Daoy (cell line): ENCODE measurements around the gene INSIG1. TPM values are rescaled to one million over a fixed set of nuclear protein-coding genes. Genes with fewer than 3 reads are reported as not detected.
A peak's percentile ranks its signal among the peaks of the same experiment; 100 is the strongest.

ENCODE experiments used
- DNase-seq: peaks from one replicate; pipeline ENCODE4 v3.0.0-alpha.2; 2015; ENCODE audit warnings: low read depth
- total RNA-seq: library from RNA; depleted of rRNA; stranded (reverse); fragments of >200 nt; shearing (Covaris generic); gene quantifications from 2 replicates; pipeline ENCODE4 v1.2.3, GENCODE V29; 2014; rRNA removed

The INSIG1 gene
- 76.9 and 83.7 TPM in 2 replicates for total RNA-seq

DNA sequence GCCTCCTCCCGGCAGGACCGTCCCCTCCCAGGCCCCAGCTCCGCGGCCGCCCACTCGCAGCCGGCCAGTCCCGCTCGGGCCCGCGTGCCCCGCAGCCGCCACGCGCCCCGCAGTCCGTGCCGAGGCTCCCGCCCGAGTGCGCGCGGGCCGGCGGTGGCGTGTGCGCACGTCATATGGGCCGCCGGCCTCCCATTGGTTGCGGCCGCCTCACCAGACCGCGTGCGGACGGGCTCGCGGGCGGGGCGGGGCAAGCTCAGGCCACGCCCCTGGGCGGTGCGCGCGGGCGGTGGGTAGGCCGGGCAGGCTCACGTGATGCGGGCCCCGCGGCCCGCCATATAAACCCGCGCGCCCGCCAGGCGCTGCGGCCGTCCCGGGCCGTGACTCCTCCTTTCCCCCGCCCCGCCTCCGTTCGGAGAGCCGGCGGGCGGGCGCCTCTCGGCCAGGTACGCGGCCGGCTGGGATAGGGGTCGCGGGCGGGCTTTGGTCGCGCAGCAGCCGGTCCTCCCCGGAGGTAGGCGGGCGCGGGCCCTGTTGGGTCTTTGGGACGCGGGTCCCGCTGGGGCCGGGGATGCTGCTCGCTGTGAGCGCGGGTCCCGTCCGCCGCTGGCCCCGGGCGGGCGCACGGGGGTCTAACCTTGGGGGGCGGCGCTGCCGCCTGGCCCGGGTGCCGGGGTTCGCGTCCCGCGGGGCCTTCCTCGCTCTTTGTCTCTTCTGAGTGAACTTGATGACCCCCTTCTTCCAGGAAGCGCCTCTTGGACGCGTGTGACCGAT lies at the start of gene INSIG1:
Gene INSIG1 (plus strand): TSS at position 362 of the 771 bp plus-strand sequence. CDS start 408 bp downstream, at position 770.
- DNase-seq, result peak; percentile 98

DNA sequence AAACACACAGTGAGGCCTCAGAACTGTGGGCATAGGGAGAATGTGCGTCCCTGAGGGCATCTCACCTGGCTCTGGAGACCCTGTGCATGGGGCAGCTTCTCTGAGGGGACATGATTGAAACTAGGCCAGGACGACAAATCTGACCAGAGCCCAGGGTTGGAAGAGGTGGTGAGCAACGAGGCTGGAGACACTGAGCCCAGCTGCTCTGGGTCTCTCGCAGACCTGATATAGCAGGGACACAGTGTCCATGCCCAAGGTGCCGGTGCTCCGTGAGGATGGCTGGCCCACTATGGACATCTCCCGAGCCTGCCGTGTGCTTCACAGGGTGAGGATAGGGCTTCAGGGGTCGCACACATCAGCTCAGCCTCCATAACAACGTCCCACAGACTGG lies 49.3 kb upstream of the INSIG1 start:
- DNase-seq, result no peak

DNA sequence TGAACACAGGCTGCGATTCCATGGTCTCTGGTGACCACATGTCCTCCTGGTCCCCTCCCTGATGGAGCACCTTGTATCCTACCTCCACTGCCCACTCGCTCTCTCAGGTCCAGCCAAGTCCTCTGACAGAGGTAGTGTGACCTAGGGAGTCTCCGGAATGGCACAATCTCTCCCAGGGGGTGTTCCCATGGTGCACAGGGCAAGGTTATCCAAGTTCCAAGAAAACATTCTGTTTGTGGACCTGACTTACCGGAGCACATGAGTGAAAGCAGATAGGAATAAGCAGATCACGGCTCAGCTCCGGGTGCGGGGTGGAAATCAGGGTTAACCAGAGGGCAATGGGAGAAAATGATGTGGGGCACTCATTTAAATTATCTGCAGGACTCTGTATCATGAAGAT lies 45.8 kb upstream of the INSIG1 start:
- no peak for DNase-seq

DNA sequence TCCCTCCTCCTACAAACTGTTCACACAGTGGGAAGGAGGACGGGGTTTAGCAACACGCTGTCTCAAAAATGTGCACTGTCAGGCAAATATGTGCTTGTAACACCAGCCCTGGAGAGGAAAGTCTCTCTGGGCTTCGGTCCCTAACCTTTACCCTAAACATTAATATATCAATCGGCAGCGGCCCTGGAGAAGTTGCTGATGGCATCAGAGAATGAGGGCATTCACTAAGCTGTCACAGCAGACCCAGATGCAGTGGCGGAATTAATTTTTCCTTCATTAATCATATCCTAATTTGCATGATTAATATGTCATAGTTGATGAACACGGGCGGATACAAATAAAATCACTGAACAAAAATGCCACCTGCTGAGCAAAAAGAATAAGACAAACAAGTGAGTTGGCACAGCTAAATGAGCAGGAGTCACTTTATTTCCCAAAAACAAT lies 45.2 kb upstream of the INSIG1 start:
- no peak for DNase-seq

DNA sequence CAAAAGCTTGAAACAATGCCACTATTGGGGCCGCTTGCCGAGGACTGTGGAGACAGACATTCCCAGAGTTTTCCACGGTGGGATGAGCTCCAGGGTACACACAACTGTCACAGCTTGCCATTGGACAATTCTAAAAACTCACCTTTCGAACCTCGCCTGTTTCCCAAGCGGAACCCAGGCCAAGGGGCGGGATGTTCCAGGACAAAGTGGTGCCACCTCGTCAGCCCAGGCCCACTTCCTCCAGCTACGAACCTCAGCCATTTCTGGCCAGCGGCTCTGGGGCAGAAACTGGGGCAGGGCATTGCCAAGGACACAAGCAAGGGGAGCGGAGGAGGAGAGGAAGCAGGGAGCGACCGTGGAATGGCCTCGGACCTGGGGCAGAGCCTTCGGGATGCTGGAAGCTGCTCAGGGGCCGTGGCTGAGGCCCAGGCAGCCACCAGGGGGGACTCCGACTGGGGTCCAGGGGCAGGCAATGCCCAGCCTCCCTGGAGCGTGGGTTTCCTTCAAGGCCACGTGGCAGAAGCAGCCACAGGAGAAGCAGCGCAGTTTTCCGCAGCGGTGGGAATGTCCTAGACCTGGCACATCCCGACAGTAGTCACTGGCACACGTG lies 44.7 kb upstream of the INSIG1 start:
- no peak for DNase-seq

DNA sequence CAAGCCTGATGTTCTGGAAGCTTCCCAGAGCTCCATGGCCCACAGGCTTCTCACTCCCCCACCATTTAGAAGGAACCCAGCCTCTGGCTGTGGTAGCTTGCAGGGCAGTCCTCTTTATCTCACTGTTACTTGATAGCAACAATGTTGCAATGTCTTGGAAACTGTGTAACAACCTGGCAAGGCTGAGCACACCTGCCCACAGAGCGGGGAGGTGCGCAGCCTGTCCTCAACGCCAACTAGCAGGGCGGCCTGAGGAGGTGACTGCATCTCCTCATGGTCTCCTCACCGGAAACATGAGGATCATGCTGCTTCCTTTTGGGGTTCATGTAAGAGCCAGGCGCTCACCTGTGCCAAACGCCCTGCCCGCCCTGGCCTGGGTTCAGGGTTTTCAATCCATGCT lies 43.7 kb upstream of the INSIG1 start:
- DNase-seq, result no peak

DNA sequence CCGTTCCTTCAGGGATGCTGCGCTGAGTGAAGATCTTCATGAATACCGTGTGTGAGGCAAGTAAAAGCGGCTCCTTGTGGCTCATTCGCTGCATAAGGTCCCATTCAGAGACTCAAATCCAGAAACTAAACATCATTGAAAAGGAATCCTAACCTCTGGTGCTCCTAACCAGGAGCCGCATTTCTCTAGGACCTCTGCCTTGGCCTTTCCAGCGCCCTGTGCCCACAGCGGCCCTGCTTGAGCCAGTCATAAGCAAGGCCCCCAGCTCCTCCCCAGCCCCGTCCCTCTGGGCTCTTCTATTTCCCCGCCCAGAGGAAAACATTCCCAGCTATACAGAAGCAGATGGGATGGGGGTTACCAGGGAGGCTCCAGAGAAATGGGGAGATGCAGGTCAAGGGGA lies 42.6 kb upstream of the INSIG1 start:
- DNase-seq, result no peak

DNA sequence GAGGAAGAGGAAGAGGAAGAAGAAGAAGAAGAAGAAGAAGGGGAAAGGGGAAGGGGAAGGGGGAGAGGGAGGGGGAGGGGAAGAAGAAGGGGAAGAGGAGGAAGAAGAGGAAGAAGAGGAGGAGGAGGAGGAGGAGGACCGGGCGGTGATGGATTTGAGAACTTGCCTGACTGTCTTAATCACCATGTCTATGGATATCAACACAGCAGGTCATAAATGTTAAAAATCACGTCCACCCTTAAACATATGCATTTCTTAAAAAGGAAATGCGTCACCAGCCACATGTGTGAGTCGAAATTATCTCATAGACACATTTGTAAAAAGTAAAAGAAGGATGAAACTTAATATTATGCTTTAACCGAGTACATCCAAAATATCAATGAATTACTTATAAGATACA lies 42.1 kb upstream of the INSIG1 start:
- DNase-seq, result no peak

DNA sequence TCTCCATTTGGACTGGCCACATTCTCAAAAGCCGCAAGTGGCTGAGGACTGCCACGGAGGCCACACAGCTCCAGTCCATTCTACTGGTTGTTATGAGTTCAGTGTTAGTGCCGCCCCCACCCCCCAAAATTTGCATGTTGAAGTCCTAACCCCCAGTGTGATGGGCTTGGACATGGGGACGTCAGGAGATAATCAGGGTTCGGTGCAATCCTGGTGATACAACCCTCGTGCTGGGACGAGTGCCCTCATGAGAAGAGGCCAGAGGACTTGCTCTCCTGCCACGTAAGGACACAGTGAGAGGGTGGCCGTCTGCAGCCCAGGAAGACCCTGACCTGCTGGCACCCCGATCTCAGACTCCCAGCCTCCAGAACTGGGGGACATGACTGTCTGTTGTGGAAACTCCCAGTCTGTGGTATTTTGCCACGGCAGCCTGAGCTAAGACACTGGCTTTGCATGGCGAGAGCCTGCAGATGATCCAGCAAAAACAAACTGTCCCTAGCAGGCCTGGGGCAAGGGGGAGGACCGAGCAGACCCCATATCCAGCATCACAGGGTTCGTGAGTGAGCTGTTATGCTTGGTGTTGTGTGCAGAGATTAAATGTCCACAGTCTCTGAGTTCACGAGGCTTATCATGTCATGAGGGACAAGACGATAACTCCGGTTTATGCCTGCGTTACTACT lies 41.5 kb upstream of the INSIG1 start:
- DNase-seq, result no peak

DNA sequence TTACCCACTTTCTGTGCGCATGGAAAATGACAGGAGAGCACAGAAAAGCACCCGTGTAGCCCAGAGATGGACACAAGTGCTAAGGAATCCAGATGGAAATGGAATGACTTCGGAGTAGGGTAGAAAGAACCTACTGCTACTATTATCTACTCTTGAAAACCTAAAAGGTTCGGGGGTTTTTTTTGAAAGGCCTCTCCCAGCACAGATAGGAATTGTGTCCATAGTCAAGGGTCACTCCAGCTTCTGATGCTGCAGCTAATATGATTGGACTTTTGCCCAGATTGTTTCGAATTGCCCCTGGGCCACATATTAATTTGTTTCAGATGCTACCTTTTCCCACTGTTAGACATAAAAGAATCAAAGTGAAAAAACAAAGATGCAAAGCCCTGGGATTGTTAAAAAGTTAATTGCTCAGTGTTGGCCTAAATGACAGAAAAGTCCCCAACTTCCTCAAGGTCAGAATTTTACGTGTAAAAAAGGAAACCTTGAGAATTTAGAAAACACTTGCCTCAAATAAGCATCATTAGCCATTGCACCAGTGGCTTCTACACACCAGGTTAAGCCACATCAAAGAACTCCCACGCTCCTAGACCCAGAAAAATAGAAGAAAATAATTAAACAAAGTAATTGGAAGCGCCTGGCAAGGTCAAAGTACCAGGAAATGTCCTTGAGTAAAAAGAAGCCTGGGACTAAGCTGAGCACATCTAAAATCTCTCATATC lies 40.8 kb upstream of the INSIG1 start:
- no peak for DNase-seq

DNA sequence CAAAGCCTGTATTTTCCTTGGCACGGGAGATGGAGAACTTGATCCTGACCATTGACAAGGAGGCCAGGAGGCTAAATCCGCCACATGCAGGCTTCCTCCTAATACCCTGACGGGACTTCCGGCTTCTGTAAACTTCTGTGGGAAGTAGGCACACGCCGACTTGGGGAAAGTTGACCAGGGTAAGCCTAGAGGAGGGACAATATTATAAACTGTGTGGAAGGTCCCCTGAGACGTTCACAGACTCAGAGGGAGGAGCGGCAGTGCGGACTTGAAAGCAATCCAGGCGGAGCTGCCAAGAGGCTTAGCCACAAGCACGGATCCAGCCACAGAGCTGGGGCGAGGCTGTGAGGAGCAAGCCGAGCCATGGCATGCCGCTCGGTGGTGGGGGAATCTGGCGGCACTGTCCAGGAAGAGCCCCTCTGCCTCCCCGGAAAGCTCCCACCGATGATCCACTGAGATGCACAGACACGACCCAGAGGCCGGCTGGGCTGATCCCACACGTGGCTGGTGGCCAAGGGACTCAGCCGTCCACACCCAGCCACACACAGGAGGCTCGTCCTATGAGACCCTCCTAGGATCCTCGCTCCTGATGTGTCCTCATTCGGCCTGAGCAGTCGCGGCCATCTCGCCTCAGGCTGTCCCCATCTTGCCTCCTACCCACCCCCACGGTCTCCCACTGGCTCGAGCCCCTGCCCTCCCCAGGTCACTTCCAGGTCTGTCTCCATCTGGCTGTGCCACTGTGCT lies 40.0 kb upstream of the INSIG1 start:
- DNase-seq, result peak; percentile 96

DNA sequence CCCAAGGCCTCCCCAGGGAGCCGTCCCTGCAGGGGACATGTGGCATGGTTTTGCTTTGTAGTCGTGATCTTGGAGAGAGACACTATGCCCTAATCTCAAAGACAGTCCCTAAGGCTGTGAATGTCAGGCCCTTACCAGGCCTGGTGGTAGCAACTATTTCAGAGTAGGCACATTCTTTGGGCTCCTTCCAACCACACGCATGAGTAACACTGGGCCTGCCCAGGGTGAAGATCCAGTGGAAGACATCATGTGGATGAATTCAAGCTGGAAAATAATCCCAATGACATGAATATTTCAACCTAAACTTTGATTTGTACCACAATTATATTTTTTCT lies 39.5 kb upstream of the INSIG1 start:
- peak; percentile 95 for DNase-seq

DNA sequence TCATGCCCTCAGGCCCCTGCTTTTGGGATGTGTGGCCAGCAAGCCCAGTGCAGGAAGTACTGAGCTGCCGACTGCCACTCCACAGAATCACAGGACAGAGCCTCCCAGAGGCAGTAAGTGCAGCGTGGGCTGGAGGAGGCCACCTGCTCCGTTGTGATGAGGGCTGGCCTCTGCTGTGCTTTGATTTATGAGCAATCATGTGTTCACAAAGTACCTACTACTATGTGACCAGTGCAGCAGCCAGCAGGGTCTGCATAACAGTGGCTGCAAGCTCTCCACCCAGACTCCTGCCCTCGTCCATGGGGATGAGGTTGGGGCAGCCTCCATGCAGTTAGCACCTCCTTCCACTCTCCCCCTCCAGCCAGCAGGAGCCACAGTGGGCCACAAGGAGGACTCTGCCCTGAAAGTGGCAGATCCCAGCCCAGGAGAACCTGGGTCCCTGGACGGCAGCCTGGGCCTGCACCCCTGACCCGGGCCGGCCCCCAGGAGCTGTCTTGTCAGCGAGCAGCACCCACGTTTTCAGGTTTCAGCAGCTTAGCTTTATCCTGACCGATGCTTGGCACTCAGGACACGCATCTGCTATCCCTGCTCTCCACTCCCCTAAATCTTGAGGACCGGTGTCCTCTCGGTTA lies 37.7 kb upstream of the INSIG1 start:
- DNase-seq, result no peak

DNA sequence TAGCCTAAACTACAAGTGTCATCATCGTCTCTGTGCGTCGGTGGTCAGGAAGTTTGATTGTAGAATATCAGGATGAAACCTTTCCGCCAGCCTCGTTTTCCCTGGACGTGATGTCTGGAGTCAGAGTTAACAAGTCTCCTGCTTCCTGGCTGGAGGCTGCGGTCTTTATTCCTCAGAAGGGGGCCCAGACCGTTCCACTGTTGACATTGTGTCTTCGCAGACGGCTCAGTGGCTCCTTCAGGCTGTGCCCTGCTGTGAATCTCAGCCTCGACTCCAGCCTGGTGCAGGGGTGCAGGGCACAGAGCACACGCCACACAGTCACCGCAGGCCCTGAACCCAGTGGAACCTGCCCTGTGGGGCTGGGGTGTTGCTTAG lies 37.2 kb upstream of the INSIG1 start:
- DNase-seq, result no peak

DNA sequence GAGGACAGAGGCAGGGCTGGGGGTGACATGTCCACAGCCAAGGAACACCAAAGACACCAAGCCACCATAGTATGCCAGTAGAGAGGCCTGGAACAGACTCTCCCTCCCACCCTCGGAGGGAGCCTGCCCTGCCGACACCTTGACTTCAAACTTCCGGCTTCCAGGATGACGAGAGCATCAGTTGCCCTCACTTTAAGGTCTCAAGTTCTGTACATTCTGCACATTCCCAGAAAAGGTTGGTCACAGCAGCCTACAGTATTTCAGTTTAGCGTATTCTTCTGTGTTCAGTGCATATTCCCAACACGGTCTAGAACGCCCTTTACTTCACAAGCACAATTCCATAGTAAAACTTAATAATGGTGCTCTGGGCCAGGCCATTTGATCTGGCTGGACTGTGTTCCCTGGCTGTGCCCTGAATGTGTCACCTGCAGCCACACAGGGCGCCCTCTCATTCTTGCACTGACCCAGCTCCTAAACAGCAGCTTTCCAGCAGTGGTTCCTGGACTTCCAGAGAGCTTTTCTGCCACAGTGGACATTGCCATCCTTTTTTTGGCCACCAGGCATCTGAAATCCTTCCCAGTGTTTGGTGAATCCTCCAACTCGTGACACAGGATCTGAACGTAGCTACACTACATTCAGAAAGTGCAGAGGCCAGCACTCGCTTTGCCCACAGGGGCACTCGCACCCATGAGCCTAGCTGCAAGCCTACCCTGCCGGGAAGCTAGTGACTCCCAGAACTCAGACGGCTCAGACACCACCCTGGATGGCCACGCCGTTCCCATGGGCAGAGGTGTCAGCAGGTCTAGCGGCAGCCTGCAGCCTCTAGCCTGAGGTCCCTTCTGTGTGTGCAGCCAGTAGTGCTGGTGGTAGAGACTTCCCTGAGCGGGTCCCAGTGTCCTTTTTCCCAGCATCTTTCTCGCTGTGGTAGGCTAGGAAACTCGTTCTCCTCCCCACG lies 36.4 kb upstream of the INSIG1 start:
- no peak for DNase-seq

DNA sequence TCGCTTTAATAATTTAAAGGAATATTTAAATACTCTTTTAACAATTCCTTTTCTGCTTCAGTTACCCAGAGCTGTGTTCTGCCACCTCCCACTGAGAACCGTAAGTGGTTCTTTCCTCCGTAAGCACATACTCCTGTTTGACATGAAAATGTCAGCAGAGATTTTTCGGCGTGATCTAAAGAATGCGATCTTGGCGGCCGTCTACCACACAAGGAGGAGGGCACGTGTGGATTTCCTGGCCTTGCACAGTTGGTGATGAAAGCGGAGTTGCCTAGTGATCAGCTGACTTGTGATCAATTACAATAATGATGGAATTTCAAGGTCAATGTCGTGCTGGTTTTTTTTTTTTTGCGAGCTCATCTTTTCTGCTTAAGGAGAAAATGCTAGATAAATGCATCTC lies 35.6 kb upstream of the INSIG1 start:
- DNase-seq, result no peak

DNA sequence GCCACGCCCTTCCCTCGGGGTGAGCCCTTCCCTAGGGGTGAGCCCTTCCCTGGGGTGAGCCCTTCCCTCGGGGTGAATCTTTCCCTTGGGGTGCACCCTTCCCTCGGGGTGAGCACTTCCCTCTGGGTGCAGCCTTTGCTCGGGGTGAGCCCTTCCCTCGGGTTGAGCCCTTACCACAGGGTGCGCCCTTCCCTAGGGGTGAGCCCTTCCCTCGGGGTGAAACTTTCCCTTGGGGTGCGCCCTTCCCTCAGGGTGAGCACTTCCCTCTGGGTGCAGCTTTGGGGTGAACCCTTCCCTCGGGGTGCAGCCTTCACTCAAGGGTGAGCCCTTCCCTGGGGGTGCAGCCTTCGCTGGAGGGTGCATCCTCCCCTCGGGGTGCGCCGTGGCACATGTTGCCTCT lies 34.6 kb upstream of the INSIG1 start:
- DNase-seq, result no peak

DNA sequence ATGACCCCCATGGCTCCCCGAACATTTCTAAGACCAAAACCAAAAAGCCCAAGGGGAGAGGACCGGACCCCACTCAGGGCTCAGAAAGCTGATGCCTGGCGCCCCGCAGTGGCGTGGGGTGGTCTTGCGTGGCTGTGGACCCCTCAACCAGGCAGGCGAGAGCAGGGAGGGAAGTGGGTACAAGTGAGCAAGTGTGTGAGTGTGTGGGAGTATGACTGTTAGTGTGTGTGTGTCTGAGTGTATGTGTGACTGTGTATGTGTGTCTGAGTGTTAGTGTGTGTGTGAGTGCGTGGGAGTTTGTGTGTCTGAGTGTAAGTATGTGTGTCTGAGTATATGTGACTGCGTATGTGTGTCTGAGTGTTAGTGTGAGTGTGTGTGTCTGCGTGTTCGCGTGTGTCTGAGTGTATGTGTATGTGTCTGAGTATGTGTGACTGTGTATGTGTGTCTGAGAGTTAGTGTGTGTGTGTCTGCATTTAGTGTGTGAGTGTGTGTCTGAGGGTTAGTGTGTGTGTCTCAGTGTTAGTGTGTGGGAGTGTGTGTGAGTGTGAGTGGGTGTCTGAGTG lies 34.0 kb upstream of the INSIG1 start:
- no peak for DNase-seq

DNA sequence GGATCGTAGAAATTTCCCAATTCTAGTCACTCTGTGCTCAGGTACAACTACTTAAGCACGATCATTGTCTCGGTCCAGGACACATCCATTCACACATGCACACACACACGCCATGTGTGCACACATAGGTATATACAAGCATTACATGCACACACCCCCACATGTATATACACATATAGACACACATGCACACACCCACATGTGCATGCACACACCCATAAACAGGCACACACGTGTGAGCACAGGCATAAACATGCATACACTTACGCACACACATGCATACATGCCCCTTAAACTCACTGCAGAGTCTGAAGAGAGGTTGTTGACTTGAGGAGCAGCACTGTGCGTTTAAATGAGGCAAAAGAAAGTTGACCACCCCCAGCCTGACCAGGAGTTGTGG lies 32.5 kb upstream of the INSIG1 start:
- no peak for DNase-seq

DNA sequence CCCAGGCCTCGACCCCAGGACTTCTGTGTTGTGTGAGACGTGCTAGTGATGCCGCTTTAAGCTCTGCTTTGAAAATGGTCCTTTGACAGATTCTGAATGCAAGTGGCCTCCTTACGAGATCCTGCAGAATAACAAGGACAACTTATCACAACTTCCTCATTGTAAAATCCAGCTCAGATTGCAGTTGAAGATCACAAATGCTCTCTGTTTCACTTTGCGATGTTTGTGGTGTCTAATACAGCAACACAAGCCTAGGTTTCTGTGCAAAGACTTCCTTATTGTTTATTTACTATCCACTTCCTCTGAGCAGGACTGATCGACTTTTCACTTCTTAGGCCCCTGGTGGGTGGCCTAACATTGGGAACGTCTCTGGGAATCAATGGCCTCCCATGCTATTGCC lies 31.7 kb upstream of the INSIG1 start:
- DNase-seq, result no peak
